ENCODE data around the gene ORAI1. TPM values are rescaled to one million over a fixed set of nuclear protein-coding genes. Genes with fewer than 3 reads are reported as not detected.

ORAI1 gene
- total RNA-seq, 3 donors from 2014 or later (not counting 1 experiment from before 2014, with no cell fraction given) = 64.6 to 74.1 (median 70.8) TPM

DNA sequence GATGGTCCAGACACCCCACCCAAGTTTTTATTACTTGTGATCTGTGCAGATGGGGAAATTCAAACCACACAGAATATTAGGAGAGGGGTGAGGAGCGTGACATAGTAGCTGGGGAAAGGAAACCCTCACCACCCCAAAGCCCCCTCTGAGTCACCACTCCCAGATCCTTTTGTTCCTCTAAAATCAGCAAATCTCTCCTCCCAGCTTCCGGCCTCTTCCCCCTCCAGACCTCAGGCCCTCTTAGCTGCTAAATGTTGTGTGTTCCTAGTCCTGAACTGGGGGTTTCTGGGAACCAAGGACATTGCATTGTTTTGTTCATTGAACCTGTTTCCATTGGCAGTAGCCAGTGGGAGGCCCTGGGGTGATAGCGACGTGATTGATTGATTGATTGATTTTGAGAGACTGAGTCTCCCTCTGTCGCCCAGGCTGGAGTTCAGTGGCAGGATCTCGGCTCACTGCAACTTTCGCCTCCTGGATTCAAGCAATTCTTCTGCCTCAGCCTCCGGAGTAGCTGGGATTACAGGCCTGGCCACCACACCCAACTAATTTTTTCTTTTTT lies 5.9 kb upstream of the ORAI1 start:
- TF ChIP-seq, protein P1, sequence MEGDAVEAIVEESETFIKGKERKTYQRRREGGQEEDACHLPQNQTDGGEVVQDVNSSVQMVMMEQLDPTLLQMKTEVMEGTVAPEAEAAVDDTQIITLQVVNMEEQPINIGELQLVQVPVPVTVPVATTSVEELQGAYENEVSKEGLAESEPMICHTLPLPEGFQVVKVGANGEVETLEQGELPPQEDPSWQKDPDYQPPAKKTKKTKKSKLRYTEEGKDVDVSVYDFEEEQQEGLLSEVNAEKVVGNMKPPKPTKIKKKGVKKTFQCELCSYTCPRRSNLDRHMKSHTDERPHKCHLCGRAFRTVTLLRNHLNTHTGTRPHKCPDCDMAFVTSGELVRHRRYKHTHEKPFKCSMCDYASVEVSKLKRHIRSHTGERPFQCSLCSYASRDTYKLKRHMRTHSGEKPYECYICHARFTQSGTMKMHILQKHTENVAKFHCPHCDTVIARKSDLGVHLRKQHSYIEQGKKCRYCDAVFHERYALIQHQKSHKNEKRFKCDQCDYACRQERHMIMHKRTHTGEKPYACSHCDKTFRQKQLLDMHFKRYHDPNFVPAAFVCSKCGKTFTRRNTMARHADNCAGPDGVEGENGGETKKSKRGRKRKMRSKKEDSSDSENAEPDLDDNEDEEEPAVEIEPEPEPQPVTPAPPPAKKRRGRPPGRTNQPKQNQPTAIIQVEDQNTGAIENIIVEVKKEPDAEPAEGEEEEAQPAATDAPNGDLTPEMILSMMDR (IDR thresholded peaks at IDR 0.05) = no peak
- Mint-ChIP-seq H3K36me3 (no peaks in the 10 kb centered on the region), H3K27ac (no peak overlapping the region), H3K27me3 (ENCODE audit: low read depth in 2 of 2) (no peaks in the 10 kb centered on the region), H3K4me1 (peaks cover 8 to 11% of the 10 kb centered on the region in 2 donors), H3K9me3 (no peaks in the 10 kb centered on the region), H3K4me3 (no peak overlapping the region)
- Histone ChIP-seq H3K4me3 (ENCODE audit: low read length) (no peak overlapping the region), H3K36me3 (ENCODE audit: control insufficient read depth, insufficient read depth, low read length) (no peaks in the 10 kb centered on the region), H3K9me3 (ENCODE audit: control insufficient read depth, insufficient read depth, low read length) (no peaks in the 10 kb centered on the region), H3K4me1 (ENCODE audit: control insufficient read depth, insufficient read depth, low read length) (peaks cover 19% of the 10 kb centered on the region), H3K27me3 (ENCODE audit: control insufficient read depth, insufficient read depth, low read length) (no peaks in the 10 kb centered on the region), H3K27ac (ENCODE audit: low read length) (no peak overlapping the region)
- DNase-seq (no peak), ATAC-seq (no peak)
- WGBS (ENCODE audit: insufficient coverage) = 80% methylated on average over 7 of the region's 8 CpGs
- intact Hi-C loops (cut with micrococcal nuclease) = loop anchor here (5.0 kb wide), 1 partner anchor 38 kb away; the partner anchor contains the start of gene KDM2B

DNA sequence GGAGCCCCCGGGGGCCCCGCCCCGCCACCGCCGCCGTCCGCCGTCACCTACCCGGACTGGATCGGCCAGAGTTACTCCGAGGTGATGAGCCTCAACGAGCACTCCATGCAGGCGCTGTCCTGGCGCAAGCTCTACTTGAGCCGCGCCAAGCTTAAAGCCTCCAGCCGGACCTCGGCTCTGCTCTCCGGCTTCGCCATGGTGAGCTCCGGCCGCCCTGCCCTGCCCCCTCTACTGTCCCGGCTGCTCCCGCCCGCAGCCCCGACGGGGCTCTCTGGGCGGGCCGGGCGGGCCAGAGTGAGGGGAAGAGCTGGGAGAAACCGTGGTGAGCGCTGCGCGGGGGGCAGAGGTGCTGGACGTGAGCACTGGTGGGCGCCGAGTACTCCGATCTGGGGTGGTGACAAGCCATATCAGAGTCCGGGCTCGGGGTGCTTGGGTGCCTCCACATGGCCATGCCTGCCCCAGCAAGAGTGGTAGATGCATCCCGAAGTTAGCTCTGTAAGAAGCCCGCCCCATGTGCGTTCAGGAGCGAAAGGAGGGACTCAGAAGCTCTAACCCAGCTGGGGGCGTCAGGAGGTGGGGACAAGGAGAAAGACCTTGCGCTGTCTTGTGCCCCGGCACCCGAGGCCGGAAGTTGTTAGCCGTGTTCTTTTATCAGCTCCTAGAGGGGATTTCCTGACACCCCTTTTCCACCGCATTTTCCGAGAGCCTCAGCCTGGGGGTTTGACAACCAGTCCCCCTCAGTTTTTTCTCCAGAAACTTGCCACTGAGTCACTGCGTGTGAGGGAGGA lies 717 bp downstream of the ORAI1 start:
- under 1% methylated on average over 53 of the region's 53 CpGs for WGBS (ENCODE audit: insufficient coverage)
- Histone ChIP-seq H3K36me3 (ENCODE audit: control insufficient read depth, insufficient read depth, low read length) (peaks cover 11% of the 10 kb centered on the region), H3K27ac (ENCODE audit: low read length) (peak overlapping the region; percentile 99), H3K4me3 (ENCODE audit: low read length) (peak overlapping the region; percentile 90), H3K9me3 (ENCODE audit: control insufficient read depth, insufficient read depth, low read length) (no peaks in the 10 kb centered on the region), H3K27me3 (ENCODE audit: control insufficient read depth, insufficient read depth, low read length) (no peaks in the 10 kb centered on the region), H3K4me1 (ENCODE audit: control insufficient read depth, insufficient read depth, low read length) (peaks cover 60% of the 10 kb centered on the region)
- DNase-seq = peak; percentile 83 to 93
- Mint-ChIP-seq H3K27ac (peak overlapping the region; percentile 94), H3K9me3 (no peaks in the 10 kb centered on the region), H3K4me1 (peaks cover 49 to 59% of the 10 kb centered on the region in 2 donors), H3K4me3 (peak overlapping the region; percentile 91), H3K36me3 (no peaks in the 10 kb centered on the region), H3K27me3 (ENCODE audit: low read depth in 2 of 2) (no peaks in the 10 kb centered on the region)
- TF ChIP-seq, protein P1 (IDR thresholded peaks at IDR 0.05) = no peak
- ATAC-seq = peak; percentile 52 to 68 (median 58)
- intact Hi-C loops (cut with micrococcal nuclease) = loop anchor here (1.0 to 5.0 kb wide), 6 partner anchors 37 to 176 kb away; no protein-coding TSS in a partner anchor

DNA sequence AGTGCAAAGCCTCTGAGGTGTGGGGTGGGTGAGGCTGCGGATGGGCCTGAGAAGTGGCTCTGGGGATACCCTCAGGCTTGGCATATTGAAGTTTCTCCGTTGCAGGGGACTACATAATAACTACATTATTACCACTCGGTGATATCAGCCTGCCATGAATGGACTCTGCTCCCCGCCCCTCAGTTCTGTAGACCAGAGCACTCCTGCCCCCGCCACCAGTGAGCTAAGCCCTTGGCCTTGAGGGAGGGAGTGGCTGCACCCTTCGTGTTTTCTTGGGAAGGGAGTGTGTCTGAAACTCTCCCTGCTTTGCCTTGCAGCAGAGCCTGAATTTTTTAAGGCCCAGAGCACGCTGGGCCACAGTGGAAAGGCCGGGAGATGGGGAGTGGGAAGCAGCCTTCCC lies 1.7 kb downstream of the ORAI1 start:
- Mint-ChIP-seq H3K4me3 (peak overlapping the region; percentile 91), H3K9me3 (no peaks in the 10 kb centered on the region), H3K27me3 (ENCODE audit: low read depth in 2 of 2) (no peaks in the 10 kb centered on the region), H3K36me3 (no peaks in the 10 kb centered on the region), H3K4me1 (peaks cover 59 to 69% of the 10 kb centered on the region in 2 donors), H3K27ac (peak overlapping the region; percentile 94)
- Histone ChIP-seq H3K9me3 (ENCODE audit: control insufficient read depth, insufficient read depth, low read length) (no peaks in the 10 kb centered on the region), H3K4me3 (ENCODE audit: low read length) (peak overlapping the region; percentile 90), H3K27me3 (ENCODE audit: control insufficient read depth, insufficient read depth, low read length) (no peaks in the 10 kb centered on the region), H3K36me3 (ENCODE audit: control insufficient read depth, insufficient read depth, low read length) (peaks cover 11% of the 10 kb centered on the region), H3K4me1 (ENCODE audit: control insufficient read depth, insufficient read depth, low read length) (peaks cover 70% of the 10 kb centered on the region), H3K27ac (ENCODE audit: low read length) (peak overlapping the region; percentile 99)
- DNase-seq (no peak), ATAC-seq (no peak)
- intact Hi-C loops (cut with micrococcal nuclease) = loop anchor here (5.0 kb wide), 2 partner anchors 96 to 159 kb away; no protein-coding TSS in a partner anchor
- WGBS (ENCODE audit: insufficient coverage) = 21% methylated on average over 7 of the region's 8 CpGs
- TF ChIP-seq, protein P1 (IDR thresholded peaks at IDR 0.05) = no peak
